M059J (cell line): ENCODE results near the gene C17orf113. TPM values are rescaled to one million over a fixed set of nuclear protein-coding genes. Genes with fewer than 3 reads are reported as not detected.

ENCODE experiments used
- total RNA-seq: library from RNA; depleted of rRNA; stranded (reverse); fragments of >200 nt; shearing (Covaris generic); gene quantifications from 2 replicates; pipeline ENCODE4 v1.2.3, GENCODE V29; 2014; rRNA removed

The C17orf113 gene
- total RNA-seq, 1 experiment from 2014 or later = 0.44 TPM

Other genes with a start within 250 kb of the C17orf113 start
- 51.6 and 88.8 TPM in 2 replicates for gene P3H4, start 238.7 kb downstream of the C17orf113 start, total RNA-seq
- 128 and 174 TPM in 2 replicates for gene FKBP10, start 237.6 kb downstream of the C17orf113 start, total RNA-seq
- 54.9 and 56.2 TPM in 2 replicates for gene NT5C3B, start 214.4 kb downstream of the C17orf113 start, total RNA-seq
- gene KLHL10, start 212.8 kb downstream of the C17orf113 start, total RNA-seq = not detected in 2 replicates
- 12.1 and 17.1 TPM in 2 replicates for gene KLHL11, start 185.2 kb downstream of the C17orf113 start, total RNA-seq
- gene ACLY, start 131.7 kb downstream of the C17orf113 start, total RNA-seq = 103 and 151 TPM in 2 replicates
- 0.27 and 1.7 TPM in 2 replicates for gene ODAD4, start 120.0 kb downstream of the C17orf113 start, total RNA-seq
- gene CNP, start 83.8 kb downstream of the C17orf113 start, total RNA-seq = 65.8 and 108 TPM in 2 replicates
- 66.6 TPM in 2 replicates for gene DNAJC7, start 33.2 kb downstream of the C17orf113 start, total RNA-seq
- gene NKIRAS2, start 30.5 kb downstream of the C17orf113 start, total RNA-seq = 46.5 and 48.8 TPM in 2 replicates
- 0.81 TPM in 1 of 2 replicates, not detected in the other for gene ZNF385C, start 47.9 kb upstream of the C17orf113 start, total RNA-seq
- gene DHX58, start 62.1 kb upstream of the C17orf113 start, total RNA-seq = 22.3 TPM in 2 replicates
- gene KAT2A, start 70.8 kb upstream of the C17orf113 start, total RNA-seq = 5.7 and 8.6 TPM in 2 replicates
- gene HSPB9, start 72.2 kb upstream of the C17orf113 start, total RNA-seq = not detected in 2 replicates
- gene RAB5C, start 104.4 kb upstream of the C17orf113 start, total RNA-seq = 135 and 138 TPM in 2 replicates
- not detected in 2 replicates for gene KCNH4, start 130.5 kb upstream of the C17orf113 start, total RNA-seq
- not detected in 2 replicates for gene HCRT, start 134.9 kb upstream of the C17orf113 start, total RNA-seq
- gene GHDC, start 143.9 kb upstream of the C17orf113 start, total RNA-seq = 10.4 and 13.4 TPM in 2 replicates
- gene STAT5B, start 225.8 kb upstream of the C17orf113 start, total RNA-seq = 16.9 and 28.2 TPM in 2 replicates
- gene STAT5A, start 237.9 kb upstream of the C17orf113 start, total RNA-seq = 5.2 and 12.4 TPM in 2 replicates